Posterior vena cava (tissue), 2 donors: Measurements from ENCODE around the gene APOB. TPM values are rescaled to one million over a fixed set of nuclear protein-coding genes. Genes with fewer than 3 reads are reported as not detected.

Experiments
- DNase-seq: peaks from one replicate; pipeline ENCODE4 v3.0.0-alpha.2; 2020; ENCODE audit warnings: low spot score
- intact Hi-C, 2 donors: fragments of 100-400 bp; cut with DNase I; formaldehyde crosslinking; loops; one replicate each; pipeline versions ENCODE4 v1.14.1 to v1.14.2; 2022 to 2023
- total RNA-seq, 2 donors: library from RNA; stranded (reverse); fragmentation: NEBNext Ultra II Directional; extraction: Animal tissue kit (Norgen Biotek cat#: 25700); gene quantifications; one replicate each; pipeline ENCODE4 v1.2.1, GENCODE V29; 2021
- donor health status: DM: yes; HTN: yes; CAD: no.
- donor health status: DM: yes; HTN: yes; CAD: no.

Gene APOB
- total RNA-seq, 2 donors from 2014 or later, result 1.6 to 1.9 TPM

DNA sequence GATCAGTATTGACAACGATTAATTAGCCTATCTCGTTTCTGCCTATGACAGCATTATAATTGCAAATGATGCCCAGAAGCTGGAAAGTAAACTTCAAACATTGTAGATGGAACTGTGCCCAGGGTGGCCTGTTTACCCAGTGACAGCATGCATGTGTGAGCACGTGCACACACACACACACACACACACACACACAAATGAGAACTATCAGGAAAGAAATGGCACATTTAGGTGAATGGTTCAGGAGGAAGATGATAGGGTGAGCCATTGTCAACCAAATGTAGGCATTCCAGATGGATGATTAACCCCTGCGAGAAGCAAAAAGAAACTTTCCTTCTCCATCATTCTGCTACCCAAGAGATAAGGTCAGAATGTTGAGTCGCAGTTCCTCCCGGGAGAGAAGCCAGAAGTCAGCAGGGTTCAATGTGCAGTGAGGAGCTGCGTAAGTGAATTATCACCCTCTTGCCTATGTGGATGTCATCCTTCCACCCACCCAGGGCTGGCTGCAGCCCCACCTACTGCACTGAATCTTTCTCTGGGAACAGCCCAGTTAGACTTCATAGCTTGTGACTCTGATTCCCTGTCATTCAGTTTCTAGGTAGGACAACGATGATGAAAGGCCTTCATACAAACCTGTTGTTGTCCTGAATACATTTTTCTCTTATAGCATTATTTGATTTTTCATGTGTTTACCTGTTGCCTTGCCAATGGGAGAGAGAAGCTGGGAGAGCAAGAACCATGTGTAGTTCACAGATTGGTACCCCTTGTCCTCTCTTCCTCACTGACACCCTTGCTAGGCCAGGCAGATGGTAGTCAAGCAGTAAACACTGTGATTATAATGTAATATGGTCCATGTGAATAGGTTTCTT lies 3.5 kb upstream of the APOB start:
- intact Hi-C loops, result no loop called here
- DNase-seq, result no peak

DNA sequence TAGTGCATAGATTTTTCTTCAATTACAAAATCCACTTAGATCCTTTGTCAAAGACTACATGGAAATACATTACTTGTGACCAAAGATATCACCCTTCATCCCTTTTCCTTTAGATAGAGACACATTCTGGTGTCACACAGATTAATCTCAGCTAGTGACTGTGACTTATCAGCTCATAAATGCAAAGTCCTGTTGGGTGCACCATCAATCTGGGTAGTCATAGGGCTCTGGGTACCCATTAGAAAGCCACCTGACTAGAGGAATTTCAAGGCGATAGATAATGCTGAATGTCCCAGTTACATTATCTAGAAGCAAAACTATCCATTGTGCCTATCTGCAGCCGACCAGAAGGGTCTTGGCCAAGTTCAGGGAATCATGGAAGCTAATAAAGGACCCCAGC lies 2.6 kb upstream of the APOB start:
- DNase-seq, result no peak
- intact Hi-C loops, result no loop called here

DNA sequence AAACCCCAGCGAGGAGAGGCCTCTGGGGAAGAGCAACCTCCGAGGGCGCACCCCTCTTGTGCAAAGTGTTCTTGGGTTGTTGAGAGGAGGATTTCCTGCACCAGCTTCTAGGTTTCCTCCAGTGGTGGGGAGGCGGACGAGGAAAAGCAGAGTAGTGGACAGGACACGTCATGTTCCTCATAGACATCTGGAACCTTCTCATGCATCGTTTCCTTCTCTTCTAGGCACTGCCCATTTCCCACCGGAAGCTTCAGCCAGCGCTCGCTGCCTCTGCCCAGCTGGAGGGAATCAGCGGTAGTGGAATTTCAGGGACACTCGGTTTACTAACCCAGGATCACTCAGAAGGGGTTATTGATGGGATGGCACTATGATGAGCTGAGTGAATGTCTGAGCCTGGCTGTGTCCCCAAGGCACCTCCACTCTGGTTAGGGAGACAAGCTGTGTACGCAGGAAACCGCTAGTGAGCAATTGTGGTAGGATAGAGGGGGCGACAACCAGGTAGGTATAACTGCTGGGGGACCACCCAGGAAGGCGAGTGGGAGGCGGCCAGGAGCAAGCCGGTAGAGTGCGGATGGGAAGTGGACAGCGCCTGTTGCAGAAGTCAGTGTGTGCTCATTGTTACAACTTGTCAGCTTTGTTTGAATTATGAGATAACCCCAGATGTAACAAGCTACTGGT lies 960 bp upstream of the APOB start:
- intact Hi-C loops, result loop anchor here (2.0 to 5.0 kb wide), 2 partner anchors 72 kb away; no protein-coding TSS in a partner anchor

DNA sequence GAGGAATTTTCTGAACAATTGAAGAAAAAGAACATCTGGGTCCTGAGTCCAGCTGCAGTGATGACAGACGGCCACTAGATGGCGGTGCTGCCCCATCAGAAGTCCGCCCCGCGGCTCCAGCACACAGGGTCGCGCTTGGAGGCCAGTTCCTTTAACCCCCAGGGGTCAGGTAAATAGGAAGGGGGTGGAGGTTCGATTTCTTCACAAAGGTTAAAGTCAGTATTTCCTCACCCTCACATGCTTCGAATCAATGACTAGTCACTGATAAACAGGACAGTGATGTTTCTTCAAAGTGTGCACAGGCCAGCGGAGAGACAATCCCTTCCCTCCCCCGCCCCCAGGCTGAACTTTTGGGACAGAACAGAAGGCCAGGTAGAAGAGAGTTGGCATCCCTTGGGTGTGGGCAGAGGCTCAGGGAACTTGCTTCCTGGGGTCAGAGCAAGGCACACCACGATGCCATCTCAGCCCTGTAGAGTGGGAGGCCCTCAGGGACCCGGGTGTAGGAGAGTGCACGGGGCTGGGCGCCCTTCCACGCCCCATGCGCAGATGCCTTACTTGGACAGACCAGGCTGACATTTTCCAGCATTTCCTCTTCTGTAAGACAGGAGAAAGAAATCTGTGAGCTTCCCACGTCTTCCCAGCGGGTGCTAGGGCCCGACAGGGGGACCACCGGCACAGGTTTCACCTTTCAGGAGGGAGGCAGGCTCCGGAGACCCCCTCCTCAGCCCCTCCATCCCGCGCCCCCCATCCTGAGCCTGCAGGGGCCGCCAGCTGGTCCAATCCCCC lies 722 bp downstream of the APOB start:
- peak; percentile 90 for DNase-seq
- intact Hi-C loops, result loop anchor here in 1 of 2 donors (5.0 kb wide), 1 partner anchor 74 kb away; no protein-coding TSS in a partner anchor

More for the DNA sequence above, 960 bp upstream of the APOB start:
- DNase-seq, result no peak

DNA sequence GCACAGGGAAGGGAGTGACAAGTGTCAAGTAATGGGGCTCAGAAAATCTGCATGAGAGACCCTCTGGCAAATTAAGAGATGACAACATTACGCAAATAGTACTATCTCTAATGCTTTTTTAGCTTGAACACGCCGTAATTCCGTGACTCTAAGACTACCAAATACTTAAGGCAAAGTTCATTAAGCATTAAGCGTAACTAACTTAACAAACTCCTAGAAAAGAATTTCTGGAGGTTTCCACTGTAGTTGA lies 1.2 kb downstream of the APOB start:
- DNase-seq, result no peak
- intact Hi-C loops, result loop anchor here in 1 of 2 donors (5.0 kb wide), 1 partner anchor 75 kb away; no protein-coding TSS in a partner anchor

DNA sequence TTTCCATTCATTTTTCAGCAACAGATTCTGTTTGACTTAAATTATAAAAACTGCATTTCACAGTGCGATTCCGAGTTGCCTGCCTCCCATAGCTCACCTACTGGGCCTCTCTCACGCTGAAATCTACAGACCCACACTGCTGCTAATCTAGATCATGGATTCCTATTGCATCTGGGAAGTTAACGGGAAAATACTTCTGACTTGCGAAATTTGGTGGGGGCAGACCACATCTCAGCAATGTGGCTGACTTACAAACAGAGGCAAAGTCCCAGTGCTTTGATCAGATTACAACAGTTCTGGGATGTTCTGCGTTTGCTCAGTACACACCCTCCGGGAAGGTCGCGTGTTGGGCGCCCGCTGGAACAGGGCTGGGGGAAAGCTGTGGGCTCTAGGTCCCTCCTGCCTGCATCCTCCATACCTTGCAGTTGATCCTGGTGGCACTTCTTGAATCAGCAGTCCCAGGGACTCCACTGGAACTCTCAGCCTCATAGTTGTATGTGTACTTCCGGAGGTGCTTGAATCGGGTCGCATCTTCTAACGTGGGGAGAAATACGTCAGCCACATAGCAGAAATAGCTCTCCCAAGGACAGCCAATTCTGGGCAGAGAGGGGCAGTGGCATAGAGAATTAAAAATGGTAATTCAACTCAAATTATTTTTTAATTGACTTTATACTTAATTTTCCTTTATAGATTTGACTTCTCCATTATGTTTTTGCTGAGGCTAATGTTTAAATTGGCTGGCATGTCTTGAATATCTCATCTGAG lies 1.7 kb downstream of the APOB start:
- intact Hi-C loops, result loop anchor here in 1 of 2 donors (5.0 kb wide), 1 partner anchor 75 kb away; no protein-coding TSS in a partner anchor
- no peak for DNase-seq

DNA sequence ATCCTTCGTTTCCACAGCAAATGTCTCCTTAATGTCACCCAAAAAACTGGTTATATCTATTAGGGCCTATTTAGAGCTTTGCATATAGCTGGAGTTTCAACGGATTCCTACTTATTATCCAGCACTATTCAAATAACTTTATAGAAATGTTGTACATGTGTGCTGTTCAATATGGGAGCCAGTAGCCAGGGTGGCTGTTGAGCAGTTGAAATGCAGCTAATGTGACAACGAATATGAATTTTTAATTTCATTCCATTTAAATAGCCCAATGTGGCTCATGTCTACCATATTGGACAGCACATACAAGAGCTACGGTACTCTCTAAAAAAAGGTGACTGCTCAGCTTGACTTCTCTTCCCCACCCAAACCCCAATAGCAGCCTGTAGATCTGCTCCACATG lies 2.4 kb downstream of the APOB start:
- DNase-seq, result no peak
- intact Hi-C loops, result loop anchor here in 1 of 2 donors (5.0 kb wide), 1 partner anchor 76 kb away; no protein-coding TSS in a partner anchor

DNA sequence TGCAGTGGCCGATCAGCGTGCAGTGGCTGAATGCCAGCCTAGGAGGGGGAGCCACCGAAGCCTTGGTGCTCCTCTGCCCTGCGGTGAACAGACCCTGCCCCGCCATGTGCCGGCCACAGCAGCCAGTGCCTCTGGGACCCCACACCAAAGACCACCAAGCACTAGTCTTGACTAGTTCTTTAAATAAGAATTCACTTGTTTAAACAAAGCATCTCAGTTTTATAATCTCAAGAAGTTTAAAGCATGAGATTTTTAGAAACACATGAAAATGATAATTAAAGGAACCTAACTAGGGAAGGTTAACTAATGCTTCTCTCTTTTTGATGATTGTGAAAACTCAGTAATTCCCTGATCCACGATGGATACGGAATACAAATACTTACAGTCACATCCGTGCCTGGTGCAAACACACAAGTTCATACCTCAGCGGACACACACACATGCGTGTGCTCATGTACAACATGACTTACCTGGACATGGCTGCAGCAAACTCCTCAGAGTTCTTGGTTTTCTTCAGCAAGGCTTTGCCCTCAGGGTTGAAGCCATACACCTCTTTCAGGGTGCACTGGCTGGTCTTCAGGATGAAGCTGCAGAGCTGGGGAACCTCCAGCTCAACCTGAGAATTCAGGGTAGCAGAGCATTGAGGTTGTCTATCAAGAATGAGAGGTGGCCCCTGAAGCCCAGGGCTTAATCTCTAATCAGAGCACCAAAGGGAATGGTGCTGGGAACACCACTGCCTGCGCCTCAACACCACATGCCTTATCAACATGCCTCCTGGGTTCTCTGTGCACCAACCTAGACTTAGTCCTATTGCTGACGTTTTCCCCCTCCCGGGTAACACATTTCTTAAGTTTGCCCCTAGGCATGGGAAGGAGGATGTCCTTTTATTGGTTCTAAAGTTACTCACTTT lies 3.1 kb downstream of the APOB start:
- intact Hi-C loops, result loop anchor here in 1 of 2 donors (5.0 kb wide), 1 partner anchor 77 kb away; no protein-coding TSS in a partner anchor
- no peak for DNase-seq

DNA sequence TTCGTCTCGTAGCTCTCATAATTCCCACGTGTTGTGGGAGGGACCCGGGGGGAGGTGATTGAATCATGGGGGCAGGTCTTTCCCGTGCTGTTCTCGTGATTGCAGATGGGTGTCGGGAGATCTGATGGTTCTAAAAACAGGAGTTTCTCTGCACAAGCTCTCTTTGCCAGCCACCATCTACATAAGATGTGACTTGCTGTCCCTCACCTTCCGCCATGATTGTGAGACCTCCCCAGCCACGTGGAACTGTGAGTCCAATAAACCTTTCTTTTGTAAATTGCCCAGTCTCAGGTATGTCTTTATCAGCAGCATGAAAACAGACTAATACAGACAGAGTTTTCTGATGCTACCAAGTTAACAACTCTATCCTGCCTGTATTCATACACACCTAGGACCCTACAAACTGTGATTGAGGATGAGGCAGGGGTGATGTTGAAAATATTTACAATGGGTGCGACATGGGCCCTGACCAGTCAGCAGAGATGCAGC lies 3.9 kb downstream of the APOB start:
- no peak for DNase-seq
- intact Hi-C loops, result loop anchor here in 1 of 2 donors (5.0 kb wide), 1 partner anchor 77 kb away; no protein-coding TSS in a partner anchor

DNA sequence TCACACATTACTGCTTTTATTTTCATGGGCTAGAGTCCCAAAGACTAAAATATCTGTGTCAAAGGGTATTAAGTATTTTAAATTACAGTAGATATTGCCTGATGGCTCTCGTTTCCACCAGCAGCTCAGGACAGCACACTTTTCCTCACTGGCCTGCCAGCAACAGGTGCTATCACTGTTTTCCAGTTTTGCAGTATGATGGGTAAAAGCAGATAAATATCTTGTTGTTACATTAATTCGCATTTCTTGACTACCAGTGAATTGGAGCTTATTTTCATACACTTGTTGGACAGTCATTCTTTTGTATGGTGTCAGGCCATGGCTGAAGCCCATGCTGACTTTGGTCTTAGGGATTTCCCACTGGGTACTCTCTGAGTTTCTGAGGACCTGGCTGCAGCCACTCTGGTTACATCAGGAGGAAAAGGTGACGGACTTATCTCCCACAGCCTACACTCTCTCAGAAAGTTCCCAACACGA lies 4.8 kb downstream of the APOB start:
- intact Hi-C loops, result no loop called here

DNA sequence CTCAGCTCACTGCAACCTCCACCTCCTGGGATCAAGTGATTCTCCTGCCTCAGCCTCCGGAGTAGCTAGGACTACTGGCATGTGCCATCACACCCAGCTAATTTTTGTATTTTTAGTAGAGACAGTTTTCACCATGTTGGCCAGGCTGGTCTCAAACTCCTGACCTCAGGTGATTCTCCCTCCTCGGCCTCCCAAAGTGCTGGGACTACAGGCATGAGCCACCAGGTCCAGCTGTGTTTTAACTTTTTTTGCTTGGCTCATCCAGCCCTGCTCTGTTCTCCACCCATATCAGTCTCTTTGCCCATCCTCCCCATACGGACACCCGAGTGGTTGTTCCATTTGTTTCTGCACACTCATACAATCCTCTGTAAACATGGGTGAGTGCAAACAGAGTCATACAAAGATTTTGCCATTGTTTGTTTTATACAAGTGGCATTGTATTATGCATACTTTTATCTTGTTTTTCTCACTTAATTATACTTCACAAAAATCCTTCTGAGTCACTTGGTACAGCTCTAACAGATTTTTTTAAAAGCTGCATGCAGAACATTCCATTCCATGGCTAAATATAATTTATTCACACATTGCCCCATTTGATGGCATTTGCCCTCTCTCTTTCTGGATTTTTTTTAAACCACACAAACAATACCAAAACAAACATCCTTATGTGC lies 5.3 kb downstream of the APOB start:
- intact Hi-C loops, result no loop called here
- no peak for DNase-seq

More for the DNA sequence above, 4.8 kb downstream of the APOB start:
- no peak for DNase-seq

DNA sequence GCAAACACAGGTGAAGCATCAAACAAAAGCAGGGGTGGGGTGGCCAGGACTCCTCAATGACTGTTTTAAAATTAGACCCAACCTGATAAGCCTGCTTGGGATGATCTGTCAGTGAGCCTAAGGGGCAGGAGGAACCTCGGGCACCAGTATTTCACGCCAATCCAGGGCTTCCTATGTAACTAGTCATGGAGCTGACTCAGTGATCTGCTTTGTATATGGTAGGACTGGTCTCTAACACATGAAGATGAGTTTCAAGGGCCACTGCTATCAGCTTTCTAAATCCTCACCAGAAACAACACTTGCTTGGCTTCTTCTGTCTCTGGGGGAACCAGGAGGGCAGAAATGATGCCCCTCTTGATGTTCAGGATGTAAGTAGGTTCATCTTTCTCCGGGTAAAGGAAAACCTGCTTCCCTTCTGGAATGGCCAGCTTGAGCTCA lies 6.2 kb downstream of the APOB start:
- DNase-seq, result no peak
- intact Hi-C loops, result no loop called here

DNA sequence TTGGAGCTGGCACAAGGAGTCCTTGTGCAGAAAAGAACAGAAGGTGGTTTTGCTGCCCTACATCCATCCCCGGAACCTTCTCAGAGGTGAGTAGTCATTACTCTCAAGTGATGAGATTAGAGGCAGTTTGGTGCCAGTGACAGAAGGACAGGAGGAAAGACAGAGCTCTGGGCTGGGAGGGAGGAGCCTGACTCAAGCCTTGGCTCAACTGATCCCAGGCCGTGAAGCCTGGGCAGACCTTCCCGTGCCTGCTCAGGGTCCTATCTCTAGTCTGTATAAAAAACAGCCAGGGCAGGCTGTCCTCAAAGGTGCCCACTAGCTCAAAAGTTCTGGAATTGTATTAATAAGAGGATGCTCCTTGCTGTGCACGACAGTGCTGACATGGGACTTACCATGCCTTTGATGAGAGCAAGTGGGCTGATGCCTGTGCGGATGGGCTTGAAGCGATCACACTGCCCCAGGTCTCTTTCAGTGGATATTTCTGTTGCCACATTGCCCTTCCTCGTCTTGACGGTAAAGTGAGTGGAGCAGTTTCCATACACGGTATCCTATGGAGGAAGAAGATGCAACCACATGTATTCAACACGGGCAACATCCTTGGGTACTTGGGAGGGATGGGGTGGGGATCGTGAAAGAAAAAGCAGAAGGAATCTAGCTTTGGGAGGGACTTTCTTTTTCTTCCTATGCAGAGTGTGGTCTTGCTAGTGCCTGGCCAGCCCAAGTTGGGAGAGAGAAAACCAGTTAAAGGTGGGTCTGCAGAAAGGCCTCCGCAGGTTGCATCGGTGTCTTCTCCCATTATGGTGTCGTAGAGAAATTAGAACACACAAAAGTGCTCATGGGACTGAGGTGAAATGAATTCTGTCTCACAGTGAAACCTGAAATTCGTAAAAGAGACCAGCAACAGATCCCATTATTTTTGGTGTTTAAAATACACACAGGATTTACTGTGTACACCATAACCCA lies 6.9 kb downstream of the APOB start:
- intact Hi-C loops, result no loop called here
- no peak for DNase-seq

DNA sequence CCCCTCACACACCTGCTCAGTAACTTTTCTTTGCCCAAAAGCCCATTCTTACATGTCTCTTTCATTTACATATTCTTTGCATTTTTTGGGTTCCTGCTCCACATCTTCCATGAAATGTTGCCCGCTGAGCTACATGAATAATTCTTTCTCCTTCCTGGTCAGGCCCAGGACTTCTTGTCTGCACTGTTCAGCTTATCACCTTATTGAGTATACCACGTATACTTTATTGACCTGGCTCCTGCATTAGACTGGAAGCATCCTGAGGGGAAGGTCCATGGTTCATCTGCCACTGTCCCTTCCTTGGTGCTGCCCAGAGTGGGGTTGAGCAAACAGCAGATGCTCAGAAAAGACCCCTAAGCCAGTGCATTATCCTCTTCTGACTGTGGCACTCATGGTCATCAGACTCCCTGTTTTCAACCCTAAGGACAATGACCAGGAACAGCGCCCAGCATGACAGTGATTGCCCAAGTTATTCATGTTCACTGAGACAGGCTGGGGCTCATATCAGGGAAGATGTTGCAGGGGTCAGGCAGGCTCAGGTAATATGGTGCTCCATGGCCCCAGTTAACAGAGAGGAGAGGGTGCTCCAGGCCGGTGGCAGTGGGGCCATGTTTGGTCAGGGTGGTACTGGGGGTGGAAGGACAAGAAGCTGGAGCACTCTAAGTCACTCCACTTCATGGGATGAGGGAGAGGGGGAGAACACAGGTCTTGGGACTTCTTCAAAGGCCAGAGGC lies 7.7 kb downstream of the APOB start:
- intact Hi-C loops, result no loop called here
- no peak for DNase-seq

DNA sequence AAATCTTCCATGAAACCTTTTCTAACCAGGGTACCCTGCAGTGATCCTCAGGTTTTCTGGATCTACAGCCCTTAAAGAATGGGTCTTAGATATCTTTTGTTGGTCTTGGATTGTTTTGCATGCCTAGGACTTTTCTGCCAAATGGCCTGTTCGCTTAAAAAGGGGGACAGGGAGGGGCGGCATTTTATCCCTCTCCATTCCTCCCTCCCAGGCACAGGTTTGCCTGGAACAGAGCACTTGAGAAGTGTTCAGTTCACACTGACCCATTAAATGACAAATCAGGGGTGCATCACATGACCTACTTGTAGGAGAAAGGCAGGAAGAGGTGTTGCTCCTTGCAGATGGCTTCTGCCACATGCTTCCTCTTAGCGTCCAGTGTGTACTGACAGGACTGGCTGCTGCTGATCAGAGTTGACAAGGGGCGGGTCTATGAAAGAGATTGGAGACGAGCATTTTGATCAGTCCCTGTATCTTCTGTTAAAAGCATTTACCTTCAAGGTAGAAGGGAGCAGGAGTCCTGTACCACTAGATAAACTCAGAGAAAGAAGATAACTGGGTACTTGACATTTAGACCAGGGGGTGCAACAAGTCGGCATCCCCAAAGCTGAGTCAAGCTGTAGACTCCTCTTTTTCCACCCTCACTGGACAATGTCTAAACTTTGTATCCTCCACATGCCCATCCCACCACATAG lies 8.4 kb downstream of the APOB start:
- DNase-seq, result no peak
- intact Hi-C loops, result no loop called here
